Cerebellar cortex (tissue), 1 donor: ENCODE measurements around the gene RAB3IL1.

Experiments
- DNase-seq: peaks from one replicate; pipeline ENCODE4 v3.0.0-alpha.2; 2015; ENCODE audit warnings: low spot score

RAB3IL1 gene

DNA sequence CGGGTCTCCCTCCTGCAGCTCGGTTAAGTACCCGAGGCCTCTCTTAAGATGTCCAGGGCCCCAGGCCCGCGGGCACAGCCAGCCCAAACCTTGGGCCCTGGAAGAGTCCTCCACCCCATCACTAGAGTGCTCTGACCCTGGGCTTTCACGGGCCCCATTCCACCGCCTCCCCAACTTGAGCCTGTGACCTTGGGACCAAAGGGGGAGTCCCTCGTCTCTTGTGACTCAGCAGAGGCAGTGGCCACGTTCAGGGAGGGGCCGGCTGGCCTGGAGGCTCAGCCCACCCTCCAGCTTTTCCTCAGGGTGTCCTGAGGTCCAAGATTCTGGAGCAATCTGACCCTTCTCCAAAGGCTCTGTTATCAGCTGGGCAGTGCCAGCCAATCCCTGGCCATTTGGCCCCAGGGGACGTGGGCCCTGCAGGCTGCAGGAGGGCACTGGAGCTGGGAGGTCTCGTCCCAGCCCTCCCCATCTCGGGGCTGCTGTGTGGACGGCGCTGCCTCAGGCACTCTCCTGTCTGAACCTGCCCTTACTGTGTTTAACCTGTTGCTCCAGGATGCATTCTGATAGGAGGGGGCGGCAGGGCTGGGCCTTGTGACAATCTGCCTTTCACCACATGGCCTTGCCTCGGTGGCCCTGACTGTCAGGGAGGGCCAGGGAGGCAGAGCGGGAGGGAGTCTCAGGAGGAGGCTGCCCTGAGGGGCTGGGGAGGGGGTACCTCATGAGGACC, 51.0 kb downstream of the RAB3IL1 start:
- no peak for DNase-seq

DNA sequence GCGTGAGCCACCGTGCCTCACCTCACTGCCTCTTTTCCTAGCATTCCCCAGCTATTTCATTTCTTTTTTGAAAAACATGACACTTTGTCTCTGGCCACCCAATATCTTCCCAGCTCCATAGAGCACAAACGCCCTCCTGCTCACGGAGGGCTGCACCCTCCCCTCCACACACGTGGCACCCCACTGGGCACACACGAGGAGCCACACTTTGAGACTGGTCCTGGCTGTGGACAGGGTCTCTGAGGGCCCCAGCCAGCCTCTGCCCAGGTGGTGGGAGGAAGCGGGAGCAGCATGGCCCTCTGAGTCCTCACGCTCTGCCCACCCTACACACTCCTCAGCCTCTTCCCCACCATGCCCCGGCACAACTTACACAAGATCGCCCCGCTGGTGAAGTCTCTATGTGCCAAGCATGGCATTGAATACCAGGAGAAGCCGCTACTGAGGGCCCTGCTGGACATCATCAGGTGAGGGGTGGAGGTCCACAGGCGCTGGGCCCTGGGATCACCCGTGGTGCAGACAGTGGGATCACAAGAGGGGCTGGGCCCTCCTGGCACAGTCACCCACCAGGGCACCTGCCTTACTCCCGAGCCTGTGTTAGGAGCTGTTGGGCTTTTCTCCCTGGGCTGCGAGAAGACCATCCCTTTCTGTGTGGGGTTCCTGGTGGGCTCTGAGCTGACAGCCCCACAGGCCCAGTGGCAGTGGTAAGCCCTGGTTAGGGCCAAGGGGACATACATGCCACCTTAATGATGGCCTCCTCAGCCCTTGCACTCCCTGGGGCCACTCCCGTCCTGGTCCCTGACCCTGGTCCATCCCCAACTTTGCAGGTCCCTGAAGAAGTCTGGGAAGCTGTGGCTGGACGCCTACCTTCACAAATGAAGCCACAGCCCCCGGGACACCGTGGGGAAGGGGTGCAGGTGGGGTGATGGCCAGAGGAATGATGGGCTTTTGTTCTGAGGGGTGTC, 52.3 kb downstream of the RAB3IL1 start:
- DNase-seq: no peak

DNA sequence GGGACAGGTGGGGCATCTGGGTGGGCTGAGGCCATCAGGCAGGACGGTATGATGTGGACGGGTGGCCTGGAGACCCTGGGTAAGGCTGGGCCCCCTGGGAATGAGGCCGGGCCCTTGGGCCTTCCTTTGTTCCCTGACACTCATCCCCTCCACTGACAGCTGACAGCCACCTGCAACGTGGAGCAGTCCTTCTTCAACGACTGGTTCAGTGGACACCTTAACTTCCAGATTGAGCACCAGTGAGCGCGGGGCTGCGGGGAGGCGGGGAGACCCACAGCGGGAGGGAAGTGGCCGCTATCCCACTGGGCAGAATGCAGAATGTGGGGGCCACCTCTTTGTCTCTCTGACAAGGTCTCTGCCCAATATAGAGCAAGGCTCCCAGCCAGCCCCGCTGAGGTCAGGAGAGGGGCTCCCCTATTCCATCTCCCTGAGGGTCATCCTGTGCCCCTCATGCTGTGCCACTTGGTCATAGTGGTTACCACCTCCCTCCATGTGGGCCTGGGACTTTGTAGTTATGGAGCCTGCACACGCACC, 53.8 kb downstream of the RAB3IL1 start:
- no peak for DNase-seq

DNA sequence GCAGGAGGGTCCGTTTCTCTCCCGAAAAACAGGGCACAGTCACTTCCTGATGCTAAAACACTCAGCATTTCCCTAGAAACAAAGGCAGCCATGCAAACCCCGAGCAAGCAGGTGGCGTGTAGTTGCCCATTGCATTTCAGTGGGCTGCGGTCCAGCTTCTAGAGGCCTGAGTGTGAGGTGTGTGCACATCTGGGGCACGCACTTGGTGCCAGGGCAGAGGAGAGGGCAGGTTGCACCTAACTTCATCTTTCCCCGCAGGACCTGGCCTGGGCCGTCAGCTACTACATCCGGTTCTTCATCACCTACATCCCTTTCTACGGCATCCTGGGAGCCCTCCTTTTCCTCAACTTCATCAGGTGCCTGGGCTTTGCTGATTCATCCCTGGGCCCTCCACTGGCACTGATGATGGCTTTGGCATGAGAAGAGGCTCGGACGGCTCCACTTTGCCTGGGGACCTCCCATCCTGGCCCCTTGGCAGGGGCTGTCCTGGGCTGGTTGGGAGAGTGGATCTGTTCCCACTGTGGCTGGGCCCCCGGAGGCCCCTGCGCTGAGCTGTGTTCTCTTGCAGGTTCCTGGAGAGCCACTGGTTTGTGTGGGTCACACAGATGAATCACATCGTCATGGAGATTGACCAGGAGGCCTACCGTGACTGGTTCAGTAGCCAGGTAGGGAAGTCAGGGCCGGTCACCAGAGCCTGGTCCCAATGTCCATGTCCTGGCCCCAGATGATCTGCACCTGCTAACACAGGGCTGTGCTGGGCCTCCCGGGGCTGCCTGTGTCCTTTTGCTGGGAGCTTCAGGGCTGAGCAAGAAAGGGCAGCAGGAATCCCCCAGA, 54.4 kb downstream of the RAB3IL1 start:
- DNase-seq: no peak

DNA sequence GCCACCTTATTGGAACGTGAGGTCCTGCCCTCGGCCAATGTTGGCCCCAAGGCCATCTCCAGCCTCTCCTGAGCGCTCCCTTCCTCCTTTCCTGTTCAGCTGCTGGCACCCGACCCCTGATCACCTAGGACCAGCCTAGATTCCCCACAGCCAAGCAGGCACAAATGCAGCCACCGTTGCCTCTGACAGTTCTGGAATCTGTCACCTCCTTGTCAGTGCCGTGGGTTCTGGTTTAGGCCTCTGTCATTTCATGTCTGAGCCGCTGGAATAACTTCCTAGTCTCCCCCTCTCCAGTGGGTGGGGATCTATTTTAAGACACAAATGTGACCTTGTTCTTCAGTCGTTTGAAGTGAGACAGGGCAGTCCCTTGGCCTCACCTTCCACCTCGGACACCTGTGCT, 55.7 kb downstream of the RAB3IL1 start:
- DNase-seq: no peak

DNA sequence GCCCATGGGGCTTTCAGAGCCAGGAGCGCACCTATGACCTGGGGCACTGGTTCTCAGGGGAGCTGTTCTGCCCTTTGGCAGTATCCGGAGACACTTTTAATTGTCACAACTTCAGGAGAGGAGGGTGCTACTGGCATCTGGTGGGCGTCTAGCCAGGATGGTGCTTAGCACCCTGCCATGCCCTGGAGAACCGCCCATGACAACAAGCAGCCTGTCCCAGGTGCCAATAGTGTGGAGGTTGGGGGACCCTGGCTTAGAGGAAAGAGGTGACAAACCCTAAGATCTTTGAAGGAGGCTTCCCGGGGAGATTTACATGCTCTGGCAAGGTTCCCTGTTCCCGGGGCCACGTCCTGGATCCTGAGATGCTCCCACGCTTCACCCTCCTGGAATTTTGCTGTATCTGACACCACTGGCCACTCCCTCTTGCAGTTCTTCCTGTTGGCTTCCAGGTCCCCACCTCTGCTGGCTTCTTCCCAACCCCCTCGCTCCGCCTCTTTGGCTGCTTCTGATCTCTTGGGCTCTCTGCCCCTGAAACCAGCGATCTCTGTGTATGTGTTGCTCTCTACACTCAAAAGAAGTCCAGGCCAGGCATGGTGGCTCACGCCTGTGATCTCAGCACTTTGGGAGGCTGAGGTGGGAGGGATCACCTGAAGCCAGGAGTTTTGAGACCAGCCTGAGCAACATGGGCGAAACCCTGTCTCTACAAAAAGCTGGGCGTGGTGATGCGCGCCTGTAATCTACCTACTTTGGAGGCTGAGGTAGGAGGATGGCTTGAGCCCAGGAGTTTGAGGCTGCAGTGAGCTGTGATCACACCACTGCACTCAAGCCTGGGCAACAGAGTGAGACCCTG, 57.1 kb downstream of the RAB3IL1 start:
- no peak for DNase-seq

DNA sequence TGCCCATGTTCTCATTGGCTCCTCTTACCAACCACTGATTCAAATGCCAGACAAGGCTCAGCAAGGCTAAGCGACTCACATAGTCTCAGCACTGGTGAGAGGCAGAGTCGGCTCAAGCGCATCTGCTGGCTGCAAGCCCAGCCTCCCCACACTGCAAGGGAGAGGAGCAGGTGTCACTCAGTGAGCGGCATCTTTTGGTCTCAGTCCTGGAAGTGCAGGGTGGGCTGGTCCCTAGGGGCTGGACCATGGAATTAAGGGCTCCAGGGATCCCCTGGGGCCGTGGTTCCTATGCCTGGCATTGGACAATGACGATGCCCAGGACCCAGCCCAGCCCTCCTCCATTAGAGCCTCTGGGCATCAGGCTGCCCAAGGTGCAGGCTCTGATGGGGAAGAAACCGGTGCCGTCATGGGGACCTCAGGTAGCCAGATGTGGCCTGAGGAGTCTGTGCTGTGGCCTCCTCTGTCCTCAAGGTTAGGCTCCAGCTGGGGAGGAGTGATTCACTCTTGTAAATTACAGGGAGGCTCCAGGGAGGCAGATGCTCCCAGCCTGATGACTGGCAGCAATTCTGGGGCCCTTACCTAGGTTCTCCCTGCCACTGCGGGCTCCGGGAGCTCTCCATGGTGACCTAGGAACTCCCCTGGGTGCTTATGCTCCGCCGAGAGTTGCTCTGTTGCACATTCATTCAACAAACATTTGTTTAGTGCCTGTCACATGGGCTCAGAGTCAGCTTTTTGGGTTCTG, 61.3 kb downstream of the RAB3IL1 start:
- peak; percentile 27 for DNase-seq

DNA sequence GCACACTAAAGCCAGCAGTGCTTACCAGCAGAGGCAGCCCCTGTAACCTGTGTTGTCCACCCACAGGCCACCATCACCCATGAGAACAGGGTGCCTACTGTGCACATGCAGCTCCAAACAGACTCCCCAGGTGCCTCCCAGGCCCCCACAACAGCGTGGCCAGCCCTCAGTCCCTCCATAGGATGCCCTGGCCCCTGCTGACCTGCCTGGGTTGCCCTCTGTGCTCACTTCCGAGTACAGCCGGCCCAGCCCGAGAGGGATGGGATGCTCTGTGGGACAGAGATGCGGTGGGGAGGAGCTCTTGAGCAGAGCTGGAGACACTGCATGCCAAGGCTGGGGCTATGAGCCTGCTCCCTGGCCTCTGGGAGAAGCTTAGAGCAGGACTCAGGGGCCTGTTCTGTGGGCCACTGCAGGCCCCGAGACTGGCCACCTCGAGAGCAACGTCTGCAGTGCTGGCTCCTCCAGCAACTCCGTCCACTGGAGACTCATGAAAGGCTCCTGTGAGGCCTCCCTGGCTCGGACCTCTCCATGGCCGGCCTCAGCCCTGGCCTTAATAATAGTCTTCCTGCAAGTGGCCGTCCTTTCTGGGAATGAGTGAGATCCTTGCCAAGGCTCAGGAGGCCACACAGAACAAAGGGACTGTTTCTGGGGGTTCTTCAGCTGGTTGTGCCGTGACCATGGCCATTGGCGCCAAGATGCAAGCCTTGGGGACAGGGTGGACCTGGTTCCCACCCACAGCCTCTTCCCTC, 62.2 kb downstream of the RAB3IL1 start:
- no peak for DNase-seq

DNA sequence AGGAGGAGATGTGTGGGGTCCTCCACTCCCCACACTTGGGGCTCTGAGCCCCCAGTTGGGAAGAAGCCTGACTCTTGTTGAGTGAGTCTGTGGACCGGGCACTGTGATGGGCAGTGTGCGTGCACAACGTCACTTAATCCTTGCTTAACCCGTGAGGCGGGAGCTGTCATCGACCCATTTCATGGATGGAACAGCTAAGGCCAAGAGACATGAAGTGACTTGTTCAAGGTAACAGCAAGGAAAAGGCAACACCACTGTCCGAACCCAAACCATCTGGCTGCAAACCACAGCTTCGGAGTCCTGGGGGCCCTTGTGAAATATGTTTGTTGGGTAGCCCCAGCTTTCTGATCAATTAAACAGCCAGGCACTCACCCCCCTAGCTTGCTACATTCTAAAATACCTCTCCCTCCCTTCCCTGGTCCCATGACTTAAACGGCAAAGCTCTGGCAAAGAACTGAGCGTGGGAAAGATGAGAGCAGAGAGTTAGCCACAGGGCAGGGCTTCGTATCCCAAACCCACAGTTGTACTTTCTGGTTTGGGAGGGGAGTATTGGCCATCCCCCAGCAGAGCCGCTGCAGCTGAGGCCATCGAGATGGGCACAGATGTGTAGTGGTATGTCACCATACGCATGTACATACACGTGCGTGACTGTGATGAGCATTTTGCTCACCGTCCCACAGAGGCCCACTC, 63.0 kb downstream of the RAB3IL1 start:
- DNase-seq: no peak

DNA sequence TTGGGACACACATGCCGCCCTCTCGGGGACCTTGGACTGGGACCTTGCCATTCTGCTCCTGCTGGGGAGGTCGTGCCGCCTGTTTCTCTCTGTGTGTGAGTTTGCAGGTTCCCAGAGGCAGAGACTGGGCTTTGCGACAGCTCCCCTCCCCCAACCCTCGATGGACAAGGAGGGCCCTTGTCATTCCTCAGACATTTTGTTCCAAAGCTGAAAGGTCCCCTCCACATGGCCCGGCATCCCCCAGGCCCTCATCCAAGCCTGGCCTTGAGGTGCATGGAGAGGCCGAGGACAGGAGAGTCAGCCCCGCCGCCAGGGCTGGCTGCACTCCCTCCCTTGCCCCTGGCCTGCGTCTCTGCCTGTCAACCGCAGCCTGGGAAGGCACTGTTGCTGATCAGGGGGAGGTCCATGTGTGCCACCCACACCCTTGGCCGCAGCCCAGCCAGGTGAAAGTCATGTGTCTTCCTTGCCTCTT, 63.6 kb downstream of the RAB3IL1 start:
- no peak for DNase-seq

DNA sequence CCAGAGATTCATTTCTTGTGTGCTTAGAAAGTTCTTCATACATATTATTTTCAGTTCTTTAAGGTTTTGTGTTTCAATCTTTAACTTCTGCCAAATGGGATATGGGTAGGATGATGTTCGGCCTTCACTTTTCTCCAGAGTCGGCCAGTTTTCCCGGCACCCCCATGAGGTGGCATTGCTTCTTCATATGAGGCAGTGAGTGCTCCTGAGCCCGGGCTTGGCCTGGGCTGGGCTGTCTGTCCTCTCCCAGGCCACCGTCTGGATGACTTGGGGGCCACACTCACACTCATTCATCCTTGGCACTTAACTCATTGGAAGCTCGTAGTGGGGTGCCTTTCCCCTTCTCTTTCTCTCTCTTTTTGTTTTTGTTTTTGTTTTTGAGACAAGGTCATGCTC, 65.5 kb downstream of the RAB3IL1 start:
- no peak for DNase-seq

DNA sequence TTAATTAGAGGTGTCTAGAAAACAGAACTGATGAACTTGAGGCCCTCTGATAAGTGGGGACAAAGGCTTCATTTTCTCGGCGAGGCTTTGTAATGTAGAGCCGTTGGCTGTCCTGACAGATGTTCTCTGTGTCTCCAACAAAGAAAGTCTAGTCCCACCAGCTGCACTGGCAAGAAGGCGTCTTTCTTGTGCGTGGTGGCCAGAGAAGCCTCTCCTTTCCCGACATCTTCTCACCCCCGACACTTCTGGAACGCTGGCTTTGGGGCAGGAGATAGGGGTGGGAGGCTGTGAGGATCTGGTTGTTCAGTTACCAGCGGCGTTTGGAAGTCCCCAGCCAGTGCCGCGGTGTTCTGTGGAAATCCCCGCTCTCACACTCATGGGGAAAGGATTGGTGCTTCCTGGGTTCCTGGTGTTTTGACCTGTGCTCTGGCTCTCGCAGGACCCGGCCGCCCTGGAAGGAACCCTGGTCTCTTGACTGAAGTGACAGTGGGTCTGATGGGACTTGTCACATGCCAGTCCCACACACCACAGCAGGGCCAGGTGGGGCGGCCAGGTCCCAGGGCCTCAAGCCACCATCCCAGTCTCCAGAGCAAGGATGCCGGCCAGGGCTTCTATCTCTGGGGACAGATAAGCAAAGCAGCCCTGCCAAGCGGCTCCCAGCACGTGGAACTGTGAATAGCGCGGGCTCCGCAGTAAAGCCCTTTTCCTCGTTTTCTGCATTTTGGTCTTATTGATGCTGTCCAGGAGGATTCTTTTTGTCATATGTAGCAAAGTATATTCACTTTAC, 66.1 kb downstream of the RAB3IL1 start:
- no peak for DNase-seq

DNA sequence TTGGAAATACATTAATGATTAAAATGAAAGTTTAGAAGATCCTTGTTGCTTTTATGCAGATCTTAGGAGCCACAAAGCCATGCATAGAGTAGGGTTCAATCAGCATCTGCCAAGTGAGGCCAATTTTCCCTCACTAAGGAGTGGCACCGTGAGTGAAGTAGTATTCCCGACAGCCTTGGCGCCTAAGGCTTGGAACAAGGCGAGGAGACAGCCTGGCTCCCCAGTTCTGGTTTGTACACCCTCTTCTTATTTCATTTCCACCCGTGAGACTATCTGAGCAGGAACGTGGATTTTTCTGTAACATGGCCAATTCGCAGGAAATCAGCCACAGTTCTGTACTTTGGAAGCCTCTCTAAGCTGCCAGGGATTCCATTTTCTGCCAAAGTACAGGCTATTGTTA, 66.7 kb downstream of the RAB3IL1 start:
- no peak for DNase-seq

DNA sequence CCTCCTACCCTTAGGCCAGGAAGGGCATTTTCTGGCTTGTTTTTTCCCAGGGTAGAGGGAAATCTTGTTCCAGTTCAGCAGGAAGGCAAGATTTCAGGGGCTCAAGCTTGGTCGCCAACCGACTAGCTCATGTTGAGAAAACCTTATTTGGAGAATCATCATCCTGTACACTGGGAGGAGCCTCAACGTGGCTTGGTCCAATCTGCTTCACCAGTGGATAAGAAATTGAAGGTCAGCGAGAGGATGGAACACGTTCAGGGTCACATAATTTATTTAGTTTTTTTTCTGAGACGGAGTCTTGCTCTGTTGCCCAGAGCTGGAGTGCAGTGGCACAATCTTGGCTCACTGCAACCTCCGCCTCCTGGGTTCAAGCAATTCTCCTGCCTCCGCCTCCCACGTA, 68.7 kb downstream of the RAB3IL1 start:
- DNase-seq: no peak

DNA sequence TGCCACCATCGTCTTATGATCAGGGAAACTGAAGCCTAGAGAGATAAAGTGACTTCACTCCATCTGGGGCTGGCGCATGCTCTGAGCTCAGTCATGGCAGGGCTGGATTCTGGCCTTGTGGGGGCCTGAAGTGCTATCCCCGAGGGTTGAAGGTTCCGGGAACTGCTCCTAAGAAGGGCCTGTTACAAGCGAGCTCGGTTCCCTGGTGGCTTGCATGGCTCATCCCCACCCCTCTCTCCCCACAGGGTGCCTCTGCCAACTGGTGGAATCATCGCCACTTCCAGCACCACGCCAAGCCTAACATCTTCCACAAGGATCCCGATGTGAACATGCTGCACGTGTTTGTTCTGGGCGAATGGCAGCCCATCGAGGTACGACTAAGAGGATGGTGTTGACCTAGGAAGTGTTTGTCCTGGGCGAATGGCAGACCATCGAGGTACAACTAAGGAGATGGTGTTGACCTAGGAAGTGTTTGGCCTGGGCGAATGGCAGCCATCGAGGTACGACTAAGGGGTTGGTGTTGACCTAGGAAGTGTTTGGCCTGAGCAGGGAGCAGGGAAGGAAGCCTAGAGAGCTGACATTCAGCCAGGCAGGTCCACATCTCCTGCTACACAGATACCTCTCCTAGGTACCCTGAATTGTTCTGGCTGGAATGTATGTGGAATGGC, 69.3 kb downstream of the RAB3IL1 start:
- no peak for DNase-seq
